HS-27A (cell line): ENCODE results near the gene KCNIP1.

Experiments used
- DNase-seq: peaks from one replicate; pipeline ENCODE4 v3.0.0-alpha.2; 2012; ENCODE audit warnings: low read depth, missing footprints

Gene KCNIP1

GRCh38 chr5:170642776-170643436, 139.1 kb downstream of the KCNIP1 start:
- no peak for DNase-seq

- DNase-seq: no peak
Observed at GRCh38 chr5:170643591-170643990, 139.8 kb downstream of the KCNIP1 start.

GRCh38 chr5:170644501-170644900, 140.7 kb downstream of the KCNIP1 start:
- DNase-seq: no peak

GRCh38 chr5:170648541-170648940, 144.7 kb downstream of the KCNIP1 start:
- DNase-seq: no peak

GRCh38 chr5:170650850-170651249, 147.0 kb downstream of the KCNIP1 start:
- no peak for DNase-seq

GRCh38 chr5:170651604-170652277, 147.9 kb downstream of the KCNIP1 start:
- DNase-seq: no peak

GRCh38 chr5:170655476-170655875, 151.7 kb downstream of the KCNIP1 start:
- no peak for DNase-seq

GRCh38 chr5:170655920-170656319, 152.1 kb downstream of the KCNIP1 start:
- DNase-seq: no peak

GRCh38 chr5:170656346-170656745, 152.5 kb downstream of the KCNIP1 start:
- DNase-seq: no peak

- DNase-seq: no peak
Observed at GRCh38 chr5:170660531-170660930, 156.7 kb downstream of the KCNIP1 start.

GRCh38 chr5:170662966-170663365, 159.1 kb downstream of the KCNIP1 start:
- DNase-seq: no peak

GRCh38 chr5:170678811-170679210, 175.0 kb downstream of the KCNIP1 start:
- no peak for DNase-seq

- no peak for DNase-seq
Observed at GRCh38 chr5:170681013-170681433, 177.2 kb downstream of the KCNIP1 start.

- no peak for DNase-seq
Observed at GRCh38 chr5:170691657-170692056, 187.8 kb downstream of the KCNIP1 start.

GRCh38 chr5:170693701-170694100, 189.9 kb downstream of the KCNIP1 start:
- no peak for DNase-seq

GRCh38 chr5:170694911-170695310, 191.1 kb downstream of the KCNIP1 start:
- DNase-seq: no peak

GRCh38 chr5:170697031-170697430, 193.2 kb downstream of the KCNIP1 start:
- DNase-seq: no peak

GRCh38 chr5:170700503-170700902, 196.7 kb downstream of the KCNIP1 start:
- DNase-seq: no peak

GRCh38 chr5:170701334-170701733, 197.5 kb downstream of the KCNIP1 start:
- no peak for DNase-seq

- no peak for DNase-seq
Observed at GRCh38 chr5:170704417-170705192, 200.8 kb downstream of the KCNIP1 start.

- no peak for DNase-seq
Observed at GRCh38 chr5:170709640-170710039, 205.8 kb downstream of the KCNIP1 start.

- no peak for DNase-seq
Observed at GRCh38 chr5:170711300-170711699, 207.5 kb downstream of the KCNIP1 start.

GRCh38 chr5:170715141-170715540, 211.3 kb downstream of the KCNIP1 start:
- no peak for DNase-seq
